GM12878 (cell line): ENCODE results near the gene COMMD1.

Source experiments
- CREB1 ChIP-seq: IDR thresholded peaks from 2 replicates; pipeline ENCODE4 v1.6.1; 2012; ENCODE audit warnings: low read depth, mild to moderate bottlenecking, inconsistent platforms
- CTCF ChIP-seq, 3 experiments: IDR thresholded peaks in 2 of 3; conservative IDR thresholded peaks in 1 of 3; 2 replicates each; pipeline ENCODE4 v1.5.1; 2011; ENCODE audit warnings: low read depth in 3 of 3, low read length in 3 of 3, mild to moderate bottlenecking in 3 of 3, control low read depth in 2 of 3, moderate library complexity in 2 of 3, inconsistent platforms in 1 of 3, mixed read lengths in 1 of 3; ENCODE audit not compliant: control insufficient read depth in 2 of 3, insufficient read depth in 1 of 3; ENCODE audit errors: extremely low read depth in 1 of 3
- HDAC2 ChIP-seq: fragments of 200-600 bp; sonication (generic); IDR thresholded peaks from 2 replicates; pipeline ENCODE4 v1.6.1; 2017
- IKZF2 ChIP-seq, 2 experiments: fragments of 450-650 bp; IDR thresholded peaks; 2 replicates each; pipeline ENCODE4 v1.6.1; 2017; ENCODE audit warnings: mild to moderate bottlenecking in 2 of 2, moderate library complexity in 2 of 2
- KDM1A ChIP-seq: fragments of 200-600 bp; sonication (generic); IDR thresholded peaks from 2 replicates; pipeline ENCODE4 v1.6.1; 2016; ENCODE audit warnings: borderline replicate concordance
- MTA2 ChIP-seq: fragments of 450-650 bp; IDR thresholded peaks from 2 replicates; pipeline ENCODE4 v1.6.1; 2016; ENCODE audit warnings: low read depth, mild to moderate bottlenecking, moderate library complexity
- MYC ChIP-seq: IDR thresholded peaks from 2 replicates; pipeline ENCODE4 v1.6.1; 2011; ENCODE audit warnings: mild to moderate bottlenecking, low read length, moderate library complexity, inconsistent platforms; ENCODE audit not compliant: insufficient read depth, insufficient replicate concordance, insufficient read length, severe bottlenecking
- PKNOX1 ChIP-seq: fragments of 450-650 bp; IDR thresholded peaks from 2 replicates; pipeline ENCODE4 v1.6.1; 2016; ENCODE audit warnings: mild to moderate bottlenecking
- POLR2A ChIP-seq: IDR thresholded peaks from 2 replicates; pipeline ENCODE4 v1.6.1; 2011; ENCODE audit warnings: low read depth, mild to moderate bottlenecking, low read length
- SIN3A ChIP-seq: IDR thresholded peaks from 2 replicates; pipeline ENCODE4 v1.6.1; 2012; ENCODE audit warnings: low read depth, low read length, improper control_type of control experiment
- SPI1 ChIP-seq: IDR thresholded peaks from 2 replicates; pipeline ENCODE4 v1.6.1; 2011; ENCODE audit warnings: low read depth, mild to moderate bottlenecking, low read length, moderate library complexity, borderline replicate concordance; ENCODE audit not compliant: insufficient read depth
- YBX1 ChIP-seq: fragments of 450-650 bp; IDR thresholded peaks from 2 replicates; pipeline ENCODE4 v1.6.1; 2016; ENCODE audit warnings: antibody characterized with exemption
- ZBTB40 ChIP-seq: fragments of 450-650 bp; IDR thresholded peaks from 2 replicates; pipeline ENCODE4 v1.6.1; 2016; ENCODE audit warnings: mild to moderate bottlenecking, moderate library complexity, borderline replicate concordance
- ZNF274 ChIP-seq: IDR thresholded peaks from one replicate; pipeline ENCODE4 v1.8.0; 2011; ENCODE audit not compliant: insufficient read length, insufficient read depth

GRCh38 chr2:62076980-62077638, 171.6 kb downstream of the COMMD1 start:
- TF ChIP-seq YBX1, result no peak
- TF ChIP-seq CTCF (IDR thresholded peaks at IDR 0.05 in 2 of 3, conservative IDR thresholded peaks at IDR 0.05 in 1 of 3; ENCODE audit: control insufficient read depth in 2 of 3, extremely low read depth in 1 of 3, insufficient read depth in 1 of 3, low read depth in 3 of 3, low read length in 3 of 3), result no peak
- TF ChIP-seq PKNOX1, result no peak
- no peak for TF ChIP-seq MYC
- TF ChIP-seq HDAC2, result no peak
- TF ChIP-seq SIN3A, result no peak
- TF ChIP-seq POLR2A, result no peak
- TF ChIP-seq CREB1, result peak; percentile 39; the same call in 1 of the 2 replicates
- TF ChIP-seq ZNF274, result no peak
- TF ChIP-seq IKZF2 (IDR thresholded peaks at IDR 0.05), result peak; percentile 55 to 60; a peak in 2 of 4 replicates
- TF ChIP-seq MTA2, result peak; percentile 62
- TF ChIP-seq KDM1A, result no peak
- no peak for TF ChIP-seq SPI1
- TF ChIP-seq ZBTB40, result no peak
